IMR-90 (cell line): Measurements from ENCODE around the gene DUSP6. TPM values are rescaled to one million over a fixed set of nuclear protein-coding genes. Genes with fewer than 3 reads are reported as not detected.

Experiments used
- ATAC-seq: fragments of 200-7000 bp; cut with Tn5 transposase; 2 replicates; pipeline ENCODE4 v1.9.1; 2020; ENCODE audit warnings: low read depth, mild to moderate bottlenecking, moderate library complexity
- BruUV-seq: library from RNA; stranded (reverse); fragments of 400-500 nt; replicated peaks from 2 replicates; lab custom pipeline; 2021; lab: Mats Ljungman, UMichigan
- CTCF ChIA-PET: fragments of 300-600 bp; formaldehyde crosslinking; extraction: SDS; loops from one replicate; lab custom pipeline; 2021; ENCODE audit warnings: antibody characterized with exemption; lab: Yijun Ruan, JAX
- POLR2A ChIA-PET: fragments of 300-600 bp; sonication (Branson Sonifier 250); formaldehyde crosslinking; loops from one replicate; lab custom pipeline; 2022; ENCODE audit warnings: antibody characterized with exemption; ENCODE audit not compliant: unreplicated experiment; lab: Charles Lee
- DNase-seq: peaks from one replicate; pipeline ENCODE4 v3.0.0; 2013
- H2AFZ ChIP-seq: replicated peaks from 2 replicates; pipeline ENCODE3; 2013; ENCODE audit warnings: low read length, mild to moderate bottlenecking; ENCODE audit not compliant: poor library complexity
- H2AK5ac ChIP-seq: 2 replicates; pipeline ENCODE4 v1.6.1; 2013; ENCODE audit warnings: low read depth, low read length, inconsistent platforms
- H2AK9ac ChIP-seq: replicated peaks from 2 replicates; pipeline ENCODE3; 2013; ENCODE audit warnings: mild to moderate bottlenecking, low read depth, low read length, moderate library complexity; ENCODE audit not compliant: poor library complexity
- H2BK120ac ChIP-seq: 2 replicates; pipeline ENCODE4 v1.6.1; 2013; ENCODE audit warnings: low read depth, low read length, inconsistent platforms
- H2BK15ac ChIP-seq: 3 replicates; pipeline ENCODE4 v1.6.1; 2013; ENCODE audit warnings: low read depth, low read length, inconsistent platforms
- H2BK20ac ChIP-seq: 2 replicates; pipeline ENCODE4 v1.6.1; 2013; ENCODE audit warnings: low read depth, mild to moderate bottlenecking, inconsistent platforms, low read length, moderate library complexity
- H2BK5ac ChIP-seq: 2 replicates; pipeline ENCODE4 v1.6.1; 2013; ENCODE audit warnings: mild to moderate bottlenecking, low read depth, low read length, inconsistent platforms; ENCODE audit not compliant: poor library complexity, severe bottlenecking
- H3K14ac ChIP-seq: replicated peaks from 2 replicates; pipeline ENCODE4 v1.6.1; 2013; ENCODE audit warnings: low read depth, low read length, inconsistent platforms
- H3K18ac ChIP-seq: 2 replicates; pipeline ENCODE4 v1.6.1; 2013; ENCODE audit warnings: low read depth, low read length, control low read depth
- H3K23ac ChIP-seq: 2 replicates; pipeline ENCODE4 v1.6.1; 2013; ENCODE audit warnings: low read depth, low read length, inconsistent platforms
- H3K27ac ChIP-seq: 2 replicates; pipeline ENCODE4 v1.5.1; 2013; ENCODE audit warnings: mild to moderate bottlenecking, control low read depth, low read length; ENCODE audit not compliant: insufficient read depth
- H3K27me3 ChIP-seq: 2 replicates; pipeline ENCODE4 v1.6.1; 2013; ENCODE audit warnings: low read length; ENCODE audit not compliant: control insufficient read depth, insufficient read depth
- H3K36me3 ChIP-seq: 2 replicates; pipeline ENCODE4 v1.6.1; 2013; ENCODE audit warnings: low read length, mixed read lengths; ENCODE audit not compliant: control insufficient read depth, insufficient read depth
- H3K4ac ChIP-seq: 2 replicates; pipeline ENCODE4 v1.6.1; 2013; ENCODE audit warnings: low read depth, low read length, inconsistent platforms
- H3K4me1 ChIP-seq: 2 replicates; pipeline ENCODE4 v1.6.1; 2013; ENCODE audit warnings: low read length, mixed read lengths; ENCODE audit not compliant: control insufficient read depth, insufficient read depth
- H3K4me2 ChIP-seq: 2 replicates; pipeline ENCODE4 v1.6.1; 2013; ENCODE audit warnings: low read depth, mild to moderate bottlenecking, control low read depth, low read length, moderate library complexity
- H3K4me3 ChIP-seq: 2 replicates; pipeline ENCODE4 v1.5.1; 2013; ENCODE audit warnings: low read depth, mild to moderate bottlenecking, control low read depth, low read length, moderate library complexity; ENCODE audit not compliant: insufficient read depth
- H3K56ac ChIP-seq: 2 replicates; pipeline ENCODE4 v1.6.1; 2013; ENCODE audit warnings: low read length, inconsistent platforms; ENCODE audit not compliant: insufficient read depth; ENCODE audit errors: extremely low read depth
- H3K79me1 ChIP-seq, 2 experiments: 2 replicates each; pipeline ENCODE4 v1.6.1; 2013; ENCODE audit warnings: low read length in 2 of 2, inconsistent platforms in 1 of 2, low read depth in 1 of 2
- H3K9ac ChIP-seq: 2 replicates; pipeline ENCODE4 v1.6.1; 2013; ENCODE audit warnings: low read depth, low read length, control low read depth
- H3K9me1 ChIP-seq: 2 replicates; pipeline ENCODE4 v1.6.1; 2013; ENCODE audit warnings: low read length, inconsistent platforms; ENCODE audit not compliant: insufficient read depth
- H3K9me3 ChIP-seq: 2 replicates; pipeline ENCODE4 v1.6.1; 2013; ENCODE audit warnings: low read length; ENCODE audit not compliant: control insufficient read depth, insufficient read depth
- H4K20me1 ChIP-seq: 2 replicates; pipeline ENCODE4 v1.6.1; 2013; ENCODE audit warnings: low read length, inconsistent platforms; ENCODE audit not compliant: insufficient read depth
- H4K5ac ChIP-seq: 2 replicates; pipeline ENCODE4 v1.6.1; 2013; ENCODE audit warnings: mild to moderate bottlenecking, low read depth, low read length, control low read depth
- H4K8ac ChIP-seq, 2 experiments: 2 replicates each; pipeline ENCODE4 v1.6.1; 2013; ENCODE audit warnings: low read depth in 2 of 2, low read length in 2 of 2, control low read depth in 1 of 2, inconsistent platforms in 1 of 2
- H4K91ac ChIP-seq: 2 replicates; pipeline ENCODE4 v1.6.1; 2013; ENCODE audit warnings: low read depth, low read length, inconsistent platforms; ENCODE audit not compliant: insufficient read depth
- CEBPB ChIP-seq: IDR thresholded peaks from 2 replicates; pipeline ENCODE4 v1.6.1; 2012; ENCODE audit warnings: low read depth, low read length, improper control_type of control experiment
- CHD1 ChIP-seq: IDR thresholded peaks from 2 replicates; pipeline ENCODE4 v1.6.1; 2012; ENCODE audit warnings: low read depth, low read length, improper control_type of control experiment
- FOS ChIP-seq: fragments of 150-350 bp; IDR thresholded peaks from 2 replicates; pipeline ENCODE4 v1.6.1; 2016; ENCODE audit warnings: low read depth, low read length
- WGBS, 2 experiments: methylation state at CpG; one replicate each; pipeline versions ENCODE4 v1.1.5 to v1.1.7; 2013; ENCODE audit warnings: missing lambda C conversion rate in 2 of 2; ENCODE audit not compliant: insufficient read length in 1 of 2; ENCODE audit errors: extremely low coverage in 2 of 2; 5-methylcytosine and 5-hydroxymethylcytosine counted together
- dilution Hi-C: fragments of 300-500 bp; cut with HindIII; formaldehyde crosslinking; loops from one replicate; pipeline ENCODE4 v1.14.3; 2018; ENCODE audit warnings: low sequenced_read_pairs; ENCODE audit not compliant: unreplicated experiment
- in situ Hi-C: fragments of 300-500 bp; cut with MboI; formaldehyde crosslinking; loops from 3 replicates; pipeline ENCODE4 v1.14.3; 2019; ENCODE audit warnings: low sequenced_read_pairs, inconsistent platforms, mixed read lengths
- intact Hi-C: fragments of 100-400 bp; cut with micrococcal nuclease; formaldehyde crosslinking; loops from 2 replicates; pipeline ENCODE4 v1.10.0; 2022
- polyA plus RNA-seq, 3 experiments: library from polyadenylated mRNA; depleted of rRNA; stranded (reverse); fragments of >200 nt; gene quantifications; 2 replicates each; pipeline ENCODE4 v1.2.3, GENCODE V29; 2012; ENCODE audit warnings: low replicate concordance in 1 of 3
- total RNA-seq: library from RNA; depleted of rRNA; stranded (reverse); fragments of >200 nt; gene quantifications from 2 replicates; pipeline ENCODE4 v1.2.3, GENCODE V29; 2012

The DUSP6 gene
- total and polyA plus RNA-seq, 2 of the 4 experiments (the other 2 are of a cell fraction), result 38.5 to 70.1 TPM

- Histone ChIP-seq H2AK5ac (peak overlapping the region; percentile 17), H3K9me1 (peaks cover 26% of the 10 kb centered on the region), H2BK15ac (0 out of 3 replicates have a peak overlapping the region, but pooled peaks have one; percentile 32), H3K18ac (no peak overlapping the region), H4K20me1 (no peaks in the 10 kb centered on the region), H3K9ac (no peak overlapping the region), H3K4me3 (no peak overlapping the region), H3K79me1 (peaks cover 5 to 25% of the 10 kb centered on the region in 2 experiments; a peak in 3 of 4 replicates), H2BK20ac (peak overlapping the region; percentile 52; the same call in 1 of the 2 replicates), H3K56ac (no peak overlapping the region), H2AK9ac (no peak overlapping the region), H3K36me3 (peaks cover 4% of the 10 kb centered on the region; the same call in 1 of the 2 replicates), H2BK5ac (no peak overlapping the region), H2AFZ (no peak overlapping the region), H4K5ac (no peak overlapping the region), H3K27ac (no peak overlapping the region), H4K91ac (no peak overlapping the region), H3K27me3 (no peaks in the 10 kb centered on the region), H2BK120ac (peak overlapping the region; percentile 6; the same call in 1 of the 2 replicates), H4K8ac (no peak overlapping the region), H3K4me1 (peaks cover 18% of the 10 kb centered on the region), H3K4ac (0 out of 2 replicates have a peak overlapping the region, but pooled peaks have one; percentile 20), H3K9me3 (no peaks in the 10 kb centered on the region), H3K14ac (peak overlapping the region; percentile 17; the same call in 1 of the 2 replicates), H3K23ac (no peak overlapping the region), H3K4me2 (no peak overlapping the region)
- DNase-seq (no peak), ATAC-seq (no peak)
- intact Hi-C loops (no loop called here), dilution Hi-C loops (no loop called here), in situ Hi-C loops (no loop called here)
- POLR2A ChIA-PET, result no interaction called here
- 83% methylated on average over 1 of the region's 4 CpGs; no CpG with 5 or more reads in 1 of the 2 experiments for WGBS, 2 experiments
- TF ChIP-seq CHD1 (no peak), FOS (no peak), CEBPB (no peak)
- CTCF ChIA-PET, result no interaction called here
- no TSS peak for BruUV-seq
Observed at GRCh38 chr12:89368391-89368790, 16.1 kb upstream of the DUSP6 start.
